B cell (primary cell): ENCODE data around the gene GRIP1. TPM values are rescaled to one million over a fixed set of nuclear protein-coding genes. Genes with fewer than 3 reads are reported as not detected.
A peak's percentile ranks its signal among the peaks of the same experiment; 100 is the strongest.

Experiments used
- ATAC-seq: fragments of 200-7000 bp; cut with Tn5 transposase; one replicate; pipeline ENCODE4 v1.10.0; 2021; ENCODE audit warnings: low read depth, mild to moderate bottlenecking, moderate number of reproducible peaks, moderate library complexity
- CTCF ChIA-PET: fragments of 350-600 bp; sonication (Branson Sonifier 250); formaldehyde crosslinking; loops from one replicate; lab custom pipeline; 2021; ENCODE audit warnings: antibody characterized with exemption, inconsistent platforms; lab: Charles Lee
- POLR2A ChIA-PET: fragments of 350-600 bp; sonication (Branson Sonifier 250); formaldehyde crosslinking; loops from one replicate; lab custom pipeline; 2021; ENCODE audit warnings: antibody characterized with exemption; lab: Charles Lee
- DNase-seq: peaks from one replicate; pipeline ENCODE4 v3.0.0; 2013
- H2AFZ ChIP-seq: 2 replicates; pipeline ENCODE4 v1.6.1; 2012; ENCODE audit warnings: mild to moderate bottlenecking, low read depth, low read length; ENCODE audit not compliant: insufficient read depth, poor library complexity, severe bottlenecking
- H3K27ac ChIP-seq, 2 donors: 1 replicate in 1 of 2; 2 replicates in 1 of 2; pipeline ENCODE4 v1.5.1; 2012 to 2013; ENCODE audit warnings: low read length in 2 of 2, mild to moderate bottlenecking in 2 of 2, moderate library complexity in 1 of 2
- H3K27me3 ChIP-seq, 4 experiments: fragments of 200-600 bp in 1 of 4; sonication (generic) in 1 of 4; replicated peaks in 1 of 4; 1 replicate in 2 of 4; 2 replicates in 2 of 4; pipeline versions ENCODE4 v1.6.1 to v1.7.0; 2013 to 2016; ENCODE audit warnings: low read length in 3 of 4, mild to moderate bottlenecking in 2 of 4, mixed read lengths in 1 of 4, moderate library complexity in 1 of 4; ENCODE audit not compliant: insufficient read depth in 4 of 4, control insufficient read depth in 3 of 4; ENCODE audit errors: control extremely low read depth in 1 of 4
- H3K36me3 ChIP-seq, 2 experiments: replicated peaks in 1 of 2; 1 replicate in 1 of 2; 2 replicates in 1 of 2; pipeline versions ENCODE4 v1.6.1 to v1.7.1; 2013; ENCODE audit warnings: low read length in 1 of 2; ENCODE audit not compliant: insufficient read depth in 2 of 2, control insufficient read depth in 1 of 2; ENCODE audit errors: control extremely low read depth in 1 of 2, extremely low read depth in 1 of 2
- H3K4me1 ChIP-seq, 2 donors: fragments of 200-600 bp in 1 of 2; sonication (generic) in 1 of 2; 1 replicate in 1 of 2; 2 replicates in 1 of 2; pipeline versions ENCODE4 v1.5.1 to v1.6.1; 2013 to 2017; ENCODE audit warnings: low read length in 2 of 2; ENCODE audit not compliant: control insufficient read depth in 2 of 2, insufficient read depth in 2 of 2
- H3K4me2 ChIP-seq: replicated peaks from 2 replicates; pipeline ENCODE3; 2012; ENCODE audit warnings: mild to moderate bottlenecking, low read depth, low read length; ENCODE audit not compliant: poor library complexity, severe bottlenecking
- H3K4me3 ChIP-seq, 5 experiments: fragments of 200-600 bp in 1 of 5; sonication (generic) in 1 of 5; 1 replicate in 3 of 5; 2 replicates in 2 of 5; pipeline versions ENCODE4 v1.5.1 to v1.7.0; 2011 to 2016; ENCODE audit warnings: low read length in 4 of 5, mild to moderate bottlenecking in 4 of 5, low read depth in 2 of 5, control low read depth in 1 of 5, moderate library complexity in 1 of 5; ENCODE audit not compliant: insufficient read depth in 1 of 5; ENCODE audit errors: control extremely low read depth in 1 of 5, extremely low read depth in 1 of 5
- H3K79me2 ChIP-seq: fragments of 200-600 bp; sonication (generic); one replicate; pipeline ENCODE4 v1.6.0; 2016; ENCODE audit warnings: low read length; ENCODE audit not compliant: control insufficient read depth, insufficient read depth
- H3K9ac ChIP-seq: fragments of 200-600 bp; sonication (generic); 2 replicates; pipeline ENCODE4 v1.6.1; 2017; ENCODE audit warnings: mild to moderate bottlenecking, low read length, moderate library complexity
- H3K9me3 ChIP-seq, 3 donors: one replicate each; pipeline versions ENCODE4 v1.6.1 to v1.7.1; 2013; ENCODE audit warnings: low read length in 2 of 3; ENCODE audit not compliant: control insufficient read depth in 2 of 3, insufficient read depth in 1 of 3; ENCODE audit errors: control extremely low read depth in 1 of 3
- H4K20me1 ChIP-seq: 2 replicates; pipeline ENCODE4 v1.6.0; 2012; ENCODE audit warnings: mild to moderate bottlenecking, low read length; ENCODE audit not compliant: insufficient read depth, control insufficient read depth, poor library complexity, severe bottlenecking
- H3K27ac Mint-ChIP-seq: one replicate; pipeline ENCODE4 v1.8.0; 2021; ENCODE audit warnings: mixed read lengths
- H3K27me3 Mint-ChIP-seq: one replicate; pipeline ENCODE4 v1.8.0; 2021; ENCODE audit warnings: mixed read lengths
- H3K4me1 Mint-ChIP-seq: one replicate; pipeline ENCODE4 v1.8.0; 2021; ENCODE audit warnings: mixed read lengths
- H3K4me3 Mint-ChIP-seq: one replicate; pipeline ENCODE4 v1.8.0; 2021; ENCODE audit warnings: mixed read lengths
- H3K9me3 Mint-ChIP-seq: one replicate; pipeline ENCODE4 v1.8.0; 2022; ENCODE audit warnings: mixed read lengths; ENCODE audit not compliant: insufficient read depth
- EZH2 ChIP-seq: IDR thresholded peaks from 2 replicates; pipeline ENCODE4 v1.6.1; 2012; ENCODE audit warnings: borderline replicate concordance, low read depth, mild to moderate bottlenecking, moderate library complexity, low read length; ENCODE audit not compliant: insufficient read depth, poor library complexity, severe bottlenecking
- WGBS: methylation state at CpG from one replicate; pipeline ENCODE4 v1.1.5; 2013; ENCODE audit warnings: missing lambda C conversion rate; ENCODE audit not compliant: insufficient coverage; 5-methylcytosine and 5-hydroxymethylcytosine counted together
- intact Hi-C: fragments of 100-400 bp; cut with micrococcal nuclease; formaldehyde crosslinking; loops from one replicate; pipeline ENCODE4 v1.10.0; 2022
- polyA plus RNA-seq: library from polyadenylated mRNA; depleted of rRNA; stranded (reverse); fragments of >200 nt; gene quantifications from 2 replicates; pipeline ENCODE4 v1.2.3, GENCODE V29; 2012
- total RNA-seq, 2 donors: library from RNA; stranded (reverse); fragments of 120-200 nt in 1 of 2; gene quantifications; 1 replicate in 1 of 2; 2 replicates in 1 of 2; pipeline versions ENCODE4 v1.2.3 to v1.2.4, GENCODE V29; 2013 to 2022
- TF ChIP-seq, protein P1 (sequence below): fragments of 200-600 bp; IDR thresholded peaks from one replicate; pipeline ENCODE4 v1.8.0; 2022; ENCODE audit warnings: antibody characterized with exemption, mild to moderate bottlenecking

Gene GRIP1
- total and polyA plus RNA-seq, 2 donors (not counting 1 experiment from before 2014, with no cell fraction given) = 0.22 TPM; not detected in 1

- ChIA-PET POLR2A (interaction anchor here (0.6 to 1.7 kb wide), 6 partner anchors 9 to 967 kb away, joined by 3 to 12 read pairs (median 7); partner anchors contain the start of genes CAND1, LLPH and TMBIM4), CTCF (interaction anchor here (0.7 to 2.5 kb wide), 7 partner anchors 32 to 1345 kb away, joined by 3 to 11 read pairs (median 4); partner anchors contain the start of genes CAND1 and TMBIM4)
- Histone ChIP-seq H3K4me3 (peak within 1 kb of the TSS; percentile 69 to 99 (median 92)), H4K20me1 (no peaks in the 10 kb centered on the region), H3K36me3 (peaks cover 0 to 3% of the 10 kb centered on the region in 2 experiments), H3K79me2 (peaks cover 11% of the 10 kb centered on the region), H3K27ac (peak within 1 kb of the TSS; percentile 68), H3K4me2 (peak within 1 kb of the TSS; percentile 89), H3K9me3 (no peaks in the 10 kb centered on the region), H3K27me3 (no peaks in the 10 kb centered on the region), H3K4me1 (peaks cover 10 to 15% of the 10 kb centered on the region in 2 donors), H3K9ac (peak within 1 kb of the TSS; percentile 92), H2AFZ (peak within 1 kb of the TSS; percentile 96)
- peak within 1 kb of the TSS; percentile 99 for H3K4me3 Mint-ChIP-seq
- H3K27ac Mint-ChIP-seq = peak within 1 kb of the TSS; percentile 94
- WGBS = under 1% methylated on average over 44 of the region's 45 CpGs
- TF ChIP-seq, protein P1, sequence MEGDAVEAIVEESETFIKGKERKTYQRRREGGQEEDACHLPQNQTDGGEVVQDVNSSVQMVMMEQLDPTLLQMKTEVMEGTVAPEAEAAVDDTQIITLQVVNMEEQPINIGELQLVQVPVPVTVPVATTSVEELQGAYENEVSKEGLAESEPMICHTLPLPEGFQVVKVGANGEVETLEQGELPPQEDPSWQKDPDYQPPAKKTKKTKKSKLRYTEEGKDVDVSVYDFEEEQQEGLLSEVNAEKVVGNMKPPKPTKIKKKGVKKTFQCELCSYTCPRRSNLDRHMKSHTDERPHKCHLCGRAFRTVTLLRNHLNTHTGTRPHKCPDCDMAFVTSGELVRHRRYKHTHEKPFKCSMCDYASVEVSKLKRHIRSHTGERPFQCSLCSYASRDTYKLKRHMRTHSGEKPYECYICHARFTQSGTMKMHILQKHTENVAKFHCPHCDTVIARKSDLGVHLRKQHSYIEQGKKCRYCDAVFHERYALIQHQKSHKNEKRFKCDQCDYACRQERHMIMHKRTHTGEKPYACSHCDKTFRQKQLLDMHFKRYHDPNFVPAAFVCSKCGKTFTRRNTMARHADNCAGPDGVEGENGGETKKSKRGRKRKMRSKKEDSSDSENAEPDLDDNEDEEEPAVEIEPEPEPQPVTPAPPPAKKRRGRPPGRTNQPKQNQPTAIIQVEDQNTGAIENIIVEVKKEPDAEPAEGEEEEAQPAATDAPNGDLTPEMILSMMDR = no peak
- peak; percentile 92 for DNase-seq
- H3K27me3 Mint-ChIP-seq = peaks cover 4% of the 10 kb centered on the region
- peak; percentile 95 for ATAC-seq
- H3K9me3 Mint-ChIP-seq = no peaks in the 10 kb centered on the region
- intact Hi-C loops = loop anchor here (1.0 to 10.0 kb wide), 4 partner anchors 67 to 1897 kb away; partner anchors contain the start of genes LLPH, TMBIM4 and XPOT
- H3K4me1 Mint-ChIP-seq = peaks cover 36% of the 10 kb centered on the region
Observed at GRCh38 chr12:66301944-66302826, 376.7 kb downstream of the GRIP1 start, which contains the start of gene HELB. Gene HELB (plus strand): TSS chr12:66302493. CDS start chr12:66302604, 111 bp downstream.

GRCh38 chr12:66297923-66298322, 381.0 kb downstream of the GRIP1 start:
- H3K4me1 ChIP-seq = no peaks in the 10 kb centered on the region
- Mint-ChIP-seq H3K27me3 (peaks cover 9% of the 10 kb centered on the region), H3K27ac (no peak overlapping the region), H3K9me3 (no peaks in the 10 kb centered on the region), H3K4me3 (no peak overlapping the region), H3K4me1 (peaks cover 14% of the 10 kb centered on the region)
- ChIA-PET CTCF (no interaction called here), POLR2A (no interaction called here)
- no peaks in the 10 kb centered on the region for H3K9me3 ChIP-seq
- ATAC-seq (no peak), DNase-seq (no peak)
- no peak overlapping the region for H3K4me2 ChIP-seq
- H3K79me2 ChIP-seq = no peaks in the 10 kb centered on the region
- intact Hi-C loops = no loop called here
- H3K36me3 ChIP-seq = no peaks in the 10 kb centered on the region
- TF ChIP-seq, protein P1 = no peak
- TF ChIP-seq EZH2 = no peak
- no peak overlapping the region for H3K27ac ChIP-seq
- no peak overlapping the region for H3K4me3 ChIP-seq
- H4K20me1 ChIP-seq = no peaks in the 10 kb centered on the region
- H3K9ac ChIP-seq = no peak overlapping the region
- H2AFZ ChIP-seq = no peak overlapping the region
- peaks cover 0 to 3% (median 0%) of the 10 kb centered on the region in 4 experiments for H3K27me3 ChIP-seq
- no CpG with 5 or more reads among the region's 3 CpGs for WGBS
